Activated naive CD4-positive, alpha-beta T cell treated with anti-CD3 and anti-CD28 coated beads, Interleukin-2, amount 50 U/mL, for 16 hours (primary cell): ENCODE results near the gene STAT6.

ENCODE experiments used
- DNase-seq: peaks from one replicate; pipeline ENCODE4 v3.0.0-alpha.2; 2020

Gene STAT6

GRCh38 chr12:57099766-57100165 lies 11.4 kb downstream of the STAT6 start:
- no peak for DNase-seq

- DNase-seq = no peak
Observed at GRCh38 chr12:57099047-57099714, 12.0 kb downstream of the STAT6 start.

GRCh38 chr12:57098546-57098945 lies 12.6 kb downstream of the STAT6 start:
- DNase-seq = no peak

- no peak for DNase-seq
Observed at GRCh38 chr12:57097554-57097835, 13.7 kb downstream of the STAT6 start.

GRCh38 chr12:57096748-57097553 lies 14.2 kb downstream of the STAT6 start:
- DNase-seq = no peak

- no peak for DNase-seq
Observed at GRCh38 chr12:57096099-57096572, 15.0 kb downstream of the STAT6 start.

GRCh38 chr12:57095440-57095839 lies 15.7 kb downstream of the STAT6 start:
- DNase-seq = no peak

GRCh38 chr12:57094208-57095160 lies 16.7 kb downstream of the STAT6 start:
- no peak for DNase-seq

GRCh38 chr12:57093415-57094207 lies 17.6 kb downstream of the STAT6 start:
- peak; percentile 71 for DNase-seq

GRCh38 chr12:57092876-57093414 lies 18.2 kb downstream of the STAT6 start:
- no peak for DNase-seq

- DNase-seq = no peak
Observed at GRCh38 chr12:57092529-57092862, 18.7 kb downstream of the STAT6 start.

GRCh38 chr12:57091638-57092528 lies 19.3 kb downstream of the STAT6 start:
- no peak for DNase-seq

- no peak for DNase-seq
Observed at GRCh38 chr12:57090924-57091637, 20.1 kb downstream of the STAT6 start.

- DNase-seq = no peak
Observed at GRCh38 chr12:57090490-57090889, 20.7 kb downstream of the STAT6 start.

GRCh38 chr12:57089271-57090245 lies 21.6 kb downstream of the STAT6 start:
- peak; percentile 73 for DNase-seq

GRCh38 chr12:57088354-57089270 lies 22.6 kb downstream of the STAT6 start, which contains the start of gene NAB2:
TSS of gene NAB2 (plus strand) at chr12:57089114. CDS start at chr12:57089272, 158 bp downstream.
- DNase-seq = peak; percentile 80

- DNase-seq = peak; percentile 85
Observed at GRCh38 chr12:57087691-57088353, 23.3 kb downstream of the STAT6 start.
